T-helper 17 cell (primary cell): ENCODE measurements around the gene SHISA3. TPM values are rescaled to one million over a fixed set of nuclear protein-coding genes. Genes with fewer than 3 reads are reported as not detected.

Source experiments
- ATAC-seq: fragments of 150-1000 bp; cut with Tn5 transposase; 2 replicates; pipeline ENCODE4 v1.10.0; 2021; ENCODE audit warnings: mild to moderate bottlenecking, moderate library complexity
- DNase-seq, 3 donors: peaks; one replicate each; pipeline versions ENCODE4 v3.0.0 to v3.0.0-alpha.2; 2020 to 2021
- H3K9me3 ChIP-seq: one replicate; pipeline ENCODE4 v1.7.0; 2013; ENCODE audit warnings: low read length, mild to moderate bottlenecking; ENCODE audit not compliant: control insufficient read depth, poor library complexity, severe bottlenecking
- H3K27ac Mint-ChIP-seq: one replicate; pipeline ENCODE4 v1.8.0; 2022; ENCODE audit warnings: mild to moderate bottlenecking, moderate library complexity, mixed read lengths
- H3K27me3 Mint-ChIP-seq: one replicate; pipeline ENCODE4 v1.8.0; 2022; ENCODE audit warnings: mixed read lengths
- H3K36me3 Mint-ChIP-seq: one replicate; pipeline ENCODE4 v1.8.0; 2022; ENCODE audit warnings: low read depth, mixed read lengths
- H3K4me1 Mint-ChIP-seq: one replicate; pipeline ENCODE4 v1.8.0; 2022; ENCODE audit warnings: mild to moderate bottlenecking, mixed read lengths
- H3K4me3 Mint-ChIP-seq: one replicate; pipeline ENCODE4 v1.8.0; 2022; ENCODE audit warnings: mild to moderate bottlenecking, moderate library complexity, mixed read lengths
- total RNA-seq, 4 donors: library from RNA in 2 of 4; stranded (reverse) in 2 of 4; gene quantifications; one replicate each; pipeline ENCODE4 v1.2.3 and lab custom pipeline; 2022 to 2026

Gene SHISA3
- total RNA-seq, 2 donors from 2014 or later = not detected

- no peaks in the 10 kb centered on the region for H3K4me1 Mint-ChIP-seq
- DNase-seq = no peak
- H3K9me3 ChIP-seq = no peaks in the 10 kb centered on the region
- no peak overlapping the region for H3K4me3 Mint-ChIP-seq
- H3K27ac Mint-ChIP-seq = no peak overlapping the region
- no peak for ATAC-seq
- H3K27me3 Mint-ChIP-seq = no peaks in the 10 kb centered on the region
- peaks cover 15% of the 10 kb centered on the region for H3K36me3 Mint-ChIP-seq
Observed at GRCh38 chr4:42428036-42428435, 30.7 kb downstream of the SHISA3 start.

GRCh38 chr4:42436928-42437565 lies 39.8 kb downstream of the SHISA3 start:
- peaks cover 15% of the 10 kb centered on the region for H3K36me3 Mint-ChIP-seq
- H3K27me3 Mint-ChIP-seq = no peaks in the 10 kb centered on the region
- H3K4me1 Mint-ChIP-seq = peaks cover 2% of the 10 kb centered on the region
- H3K27ac Mint-ChIP-seq = no peak overlapping the region
- no peak for ATAC-seq
- no peak overlapping the region for H3K4me3 Mint-ChIP-seq
- DNase-seq = no peak
- H3K9me3 ChIP-seq = no peaks in the 10 kb centered on the region

GRCh38 chr4:42440083-42440482 lies 42.8 kb downstream of the SHISA3 start:
- no peaks in the 10 kb centered on the region for H3K9me3 ChIP-seq
- Mint-ChIP-seq H3K36me3 (peaks cover 10% of the 10 kb centered on the region), H3K4me3 (no peak overlapping the region), H3K27me3 (no peaks in the 10 kb centered on the region), H3K27ac (no peak overlapping the region), H3K4me1 (peaks cover 2% of the 10 kb centered on the region)
- DNase-seq (no peak), ATAC-seq (no peak)

DNA sequence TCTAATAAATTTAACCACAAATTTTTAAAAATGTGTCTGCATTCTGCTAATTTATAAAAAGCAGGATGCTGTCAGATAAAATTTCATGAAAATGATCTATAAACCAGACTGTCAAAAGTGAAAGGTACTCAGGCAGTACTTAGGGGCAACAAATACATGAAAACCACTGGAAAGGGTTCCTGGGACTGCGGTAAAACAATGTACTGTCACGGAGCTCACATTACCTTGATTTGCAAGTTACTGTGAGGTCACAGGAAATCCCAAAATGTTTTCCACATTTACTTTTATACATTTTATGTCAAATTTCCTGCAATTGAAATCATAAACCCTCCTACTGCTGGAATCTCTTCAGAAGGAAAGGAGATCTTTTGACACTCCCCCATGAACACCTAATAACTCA lies 45.3 kb downstream of the SHISA3 start:
- H3K4me3 Mint-ChIP-seq = no peak overlapping the region

DNA sequence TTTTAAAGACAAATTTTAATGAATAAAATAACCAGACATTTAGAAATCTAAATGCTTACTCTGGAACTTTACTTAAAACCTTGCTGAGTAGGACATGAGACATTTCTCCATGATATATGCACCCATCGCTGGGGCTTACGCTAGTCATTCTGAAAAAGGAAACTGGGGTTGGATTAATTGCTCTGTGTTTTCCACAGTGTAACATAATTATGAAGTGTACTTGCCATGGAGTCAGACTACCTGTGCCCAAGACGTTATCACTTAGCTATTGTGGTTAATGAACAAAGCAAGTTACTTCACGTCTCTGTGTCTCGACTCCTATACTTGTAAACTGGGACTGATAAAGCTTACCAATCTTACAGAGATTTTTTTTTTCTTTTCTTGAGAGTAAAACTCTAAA lies 47.8 kb downstream of the SHISA3 start:
- ATAC-seq = no peak
- peaks cover under 1% of the 10 kb centered on the region for H3K36me3 Mint-ChIP-seq
- H3K4me3 Mint-ChIP-seq = no peak overlapping the region
- no peak overlapping the region for H3K27ac Mint-ChIP-seq
- no peaks in the 10 kb centered on the region for H3K9me3 ChIP-seq
- H3K27me3 Mint-ChIP-seq = no peaks in the 10 kb centered on the region
- no peaks in the 10 kb centered on the region for H3K4me1 Mint-ChIP-seq
- no peak for DNase-seq

More for the DNA sequence above, 45.3 kb downstream of the SHISA3 start:
- no peaks in the 10 kb centered on the region for H3K9me3 ChIP-seq
- Mint-ChIP-seq H3K36me3 (peaks cover 8% of the 10 kb centered on the region), H3K27me3 (no peaks in the 10 kb centered on the region), H3K27ac (no peak overlapping the region), H3K4me1 (peaks cover 2% of the 10 kb centered on the region)
- ATAC-seq = no peak
- no peak for DNase-seq

GRCh38 chr4:42446823-42447222 lies 49.5 kb downstream of the SHISA3 start:
- ATAC-seq (no peak), DNase-seq (no peak)
- H3K27ac Mint-ChIP-seq = no peak overlapping the region
- H3K4me1 Mint-ChIP-seq = no peaks in the 10 kb centered on the region
- H3K27me3 Mint-ChIP-seq = no peaks in the 10 kb centered on the region
- no peak overlapping the region for H3K4me3 Mint-ChIP-seq
- H3K9me3 ChIP-seq = no peaks in the 10 kb centered on the region
- peaks cover 6% of the 10 kb centered on the region for H3K36me3 Mint-ChIP-seq

Other genes with a start within 250 kb of the SHISA3 start
- under 1 TPM; 0.42 to 0.47 TPM for gene BEND4, start 244.8 kb upstream of the SHISA3 start, total RNA-seq